HG02981 (cell line): ENCODE data around the gene INPP5J.

Source experiments
- ATAC-seq: cut with Tn5 transposase; IDR thresholded peaks from one replicate; pipeline ENCODE4 v1.9.1; 2021; ENCODE audit warnings: mild to moderate bottlenecking, moderate library complexity; ENCODE audit not compliant: unreplicated experiment

INPP5J gene

DNA sequence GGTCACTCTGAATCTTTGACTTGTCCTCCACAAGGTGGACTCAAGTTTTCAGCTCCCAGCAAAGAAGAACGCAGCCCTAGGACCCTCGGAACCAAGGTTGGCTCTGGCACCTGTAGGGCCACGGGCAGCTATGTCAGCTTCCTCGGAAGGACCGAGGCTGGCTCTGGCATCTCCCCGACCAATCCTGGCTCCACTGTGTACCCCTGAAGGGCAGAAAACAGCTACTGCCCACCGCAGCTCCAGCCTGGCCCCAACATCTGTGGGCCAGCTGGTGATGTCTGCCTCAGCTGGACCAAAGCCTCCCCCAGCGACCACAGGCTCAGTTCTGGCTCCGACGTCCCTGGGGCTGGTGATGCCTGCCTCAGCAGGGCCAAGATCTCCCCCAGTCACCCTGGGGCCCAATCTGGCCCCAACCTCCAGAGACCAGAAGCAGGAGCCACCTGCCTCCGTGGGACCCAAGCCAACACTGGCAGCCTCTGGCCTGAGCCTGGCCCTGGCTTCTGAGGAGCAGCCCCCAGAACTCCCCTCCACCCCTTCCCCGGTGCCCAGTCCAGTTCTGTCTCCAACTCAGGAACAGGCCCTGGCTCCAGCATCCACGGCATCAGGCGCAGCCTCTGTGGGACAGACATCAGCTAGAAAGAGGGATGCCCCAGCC is 2.2 kb downstream of the INPP5J start:
- no peak for ATAC-seq

DNA sequence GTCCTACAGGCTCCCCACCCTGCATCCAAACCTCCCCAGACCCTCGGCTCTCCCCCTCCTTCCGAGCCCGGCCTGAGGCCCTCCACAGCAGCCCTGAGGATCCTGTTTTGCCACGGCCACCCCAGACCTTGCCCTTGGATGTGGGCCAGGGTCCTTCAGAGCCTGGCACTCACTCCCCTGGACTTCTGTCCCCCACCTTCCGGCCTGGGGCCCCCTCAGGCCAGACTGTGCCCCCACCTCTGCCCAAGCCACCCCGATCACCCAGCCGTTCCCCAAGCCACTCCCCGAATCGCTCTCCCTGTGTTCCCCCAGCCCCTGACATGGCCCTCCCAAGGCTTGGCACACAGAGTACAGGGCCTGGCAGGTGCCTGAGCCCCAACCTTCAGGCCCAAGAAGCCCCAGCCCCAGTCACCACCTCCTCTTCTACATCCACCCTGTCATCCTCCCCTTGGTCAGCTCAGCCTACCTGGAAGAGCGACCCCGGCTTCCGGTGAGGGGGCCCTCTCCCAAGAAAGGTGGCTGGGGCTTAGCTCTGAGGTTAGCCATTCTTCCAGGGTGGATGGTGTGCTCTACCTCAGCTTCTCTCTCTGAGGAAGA is 2.9 kb downstream of the INPP5J start:
- ATAC-seq = no peak

DNA sequence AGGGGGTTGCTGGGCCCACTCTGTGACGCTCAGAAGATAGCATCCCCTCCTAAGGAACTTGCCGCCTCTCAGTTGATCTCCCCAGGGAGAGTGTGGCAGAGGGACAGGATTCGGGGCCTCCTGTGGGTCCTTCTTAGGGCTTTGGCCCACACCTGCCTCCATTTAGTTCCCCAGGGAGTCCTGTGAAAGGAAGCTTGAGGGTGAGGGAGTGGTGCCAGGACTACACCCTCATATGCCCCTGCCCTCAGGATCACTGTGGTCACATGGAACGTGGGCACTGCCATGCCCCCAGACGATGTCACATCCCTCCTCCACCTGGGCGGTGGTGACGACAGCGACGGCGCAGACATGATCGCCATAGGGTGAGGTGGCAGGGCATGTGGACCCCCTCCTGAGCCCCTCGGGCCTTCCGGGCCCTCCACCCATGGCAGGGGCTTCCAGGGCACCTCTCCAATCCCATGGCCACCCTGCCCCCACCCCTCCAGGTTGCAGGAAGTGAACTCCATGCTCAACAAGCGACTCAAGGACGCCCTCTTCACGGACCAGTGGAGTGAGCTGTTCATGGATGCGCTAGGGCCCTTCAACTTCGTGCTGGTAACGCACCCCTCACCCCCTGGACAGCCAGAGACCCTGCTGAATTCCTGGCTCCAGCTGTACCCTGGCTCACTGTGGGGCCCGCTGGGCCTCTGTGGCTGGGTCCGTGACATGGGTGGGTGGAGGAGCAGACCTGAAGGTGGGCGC is 3.5 kb downstream of the INPP5J start:
- ATAC-seq = no peak

DNA sequence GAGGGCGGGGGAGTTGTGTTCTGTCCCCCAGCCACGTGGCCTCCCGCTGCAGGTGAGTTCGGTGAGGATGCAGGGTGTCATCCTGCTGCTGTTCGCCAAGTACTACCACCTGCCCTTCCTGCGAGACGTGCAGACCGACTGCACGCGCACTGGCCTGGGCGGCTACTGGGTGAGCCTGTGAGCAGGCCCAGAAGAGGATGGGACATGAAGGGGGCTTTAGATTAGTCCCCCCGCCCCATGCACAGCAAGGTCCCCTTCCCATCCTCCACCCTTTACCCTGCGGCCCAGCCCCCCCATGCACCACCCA is 4.1 kb downstream of the INPP5J start:
- no peak for ATAC-seq

DNA sequence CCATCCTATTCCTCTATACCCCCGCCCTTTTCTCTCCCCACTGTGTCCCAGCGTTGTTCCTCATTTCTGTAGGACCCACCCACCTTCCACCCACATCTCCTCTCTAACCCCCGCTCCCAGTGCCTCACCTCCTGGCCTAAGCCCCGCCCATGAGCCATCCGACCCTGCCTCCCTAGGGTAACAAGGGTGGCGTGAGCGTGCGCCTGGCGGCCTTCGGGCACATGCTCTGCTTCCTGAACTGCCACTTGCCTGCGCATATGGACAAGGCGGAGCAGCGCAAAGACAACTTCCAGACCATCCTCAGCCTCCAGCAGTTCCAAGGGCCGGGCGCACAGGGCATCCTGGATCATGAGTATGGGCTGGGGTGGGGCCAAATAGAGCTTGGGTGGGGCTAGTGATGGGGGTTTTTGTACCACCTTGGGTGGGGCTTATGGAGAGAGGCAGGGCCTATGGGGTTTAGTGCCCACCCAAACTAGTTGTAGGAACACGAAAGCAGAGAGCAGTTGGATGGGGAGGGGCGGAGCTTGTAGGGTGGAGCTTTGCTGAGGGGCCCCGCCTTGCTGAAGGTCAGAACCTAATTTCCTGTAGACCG is 4.5 kb downstream of the INPP5J start:
- no peak for ATAC-seq

DNA sequence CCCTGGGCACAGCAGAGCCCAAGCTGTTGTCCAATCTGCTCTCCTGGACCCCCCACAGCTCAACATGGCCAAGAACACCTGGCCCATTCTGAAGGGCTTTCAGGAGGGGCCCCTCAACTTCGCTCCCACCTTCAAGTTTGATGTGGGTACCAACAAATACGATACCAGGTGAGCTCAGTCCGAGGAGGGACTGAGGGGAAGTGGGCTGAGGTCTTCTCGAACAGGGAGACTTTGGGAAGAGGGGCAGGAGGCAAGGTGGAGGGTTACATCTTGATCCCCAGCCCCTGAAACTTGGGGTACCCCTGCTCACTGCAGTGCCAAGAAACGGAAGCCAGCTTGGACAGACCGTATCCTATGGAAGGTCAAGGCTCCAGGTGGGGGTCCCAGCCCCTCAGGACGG is 5.4 kb downstream of the INPP5J start:
- ATAC-seq = no peak

DNA sequence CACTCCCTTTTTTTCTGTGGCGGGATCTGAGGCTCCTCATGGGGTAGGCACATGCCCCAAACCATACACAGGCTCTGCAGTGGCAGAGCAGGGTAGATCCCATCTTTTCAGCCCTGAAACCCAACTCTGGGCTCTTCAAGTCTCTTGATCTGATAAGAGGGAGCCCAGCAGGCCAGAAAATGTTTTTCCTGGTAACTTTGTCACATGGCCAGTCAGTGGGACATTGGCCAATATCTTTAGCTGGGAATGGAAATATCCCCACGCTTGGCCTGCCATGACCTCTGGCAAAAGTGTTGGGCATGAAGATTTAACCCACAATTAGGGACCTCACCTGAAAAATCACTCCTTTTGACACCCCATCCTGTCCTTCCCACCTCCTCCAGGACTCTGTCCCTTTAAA is 8.1 kb downstream of the INPP5J start:
- ATAC-seq = no peak

DNA sequence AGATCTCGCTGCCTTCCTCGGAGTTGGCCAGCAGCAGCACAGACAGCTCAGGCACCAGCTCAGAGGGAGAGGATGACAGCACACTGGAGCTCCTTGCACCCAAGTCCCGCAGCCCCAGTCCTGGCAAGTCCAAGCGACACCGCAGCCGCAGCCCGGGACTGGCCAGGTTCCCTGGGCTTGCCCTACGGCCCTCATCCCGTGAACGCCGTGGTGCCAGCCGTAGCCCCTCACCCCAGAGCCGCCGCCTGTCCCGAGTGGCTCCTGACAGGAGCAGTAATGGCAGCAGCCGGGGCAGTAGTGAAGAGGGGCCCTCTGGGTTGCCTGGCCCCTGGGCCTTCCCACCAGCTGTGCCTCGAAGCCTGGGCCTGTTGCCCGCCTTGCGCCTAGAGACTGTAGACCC is 11.1 kb downstream of the INPP5J start:
- no peak for ATAC-seq

DNA sequence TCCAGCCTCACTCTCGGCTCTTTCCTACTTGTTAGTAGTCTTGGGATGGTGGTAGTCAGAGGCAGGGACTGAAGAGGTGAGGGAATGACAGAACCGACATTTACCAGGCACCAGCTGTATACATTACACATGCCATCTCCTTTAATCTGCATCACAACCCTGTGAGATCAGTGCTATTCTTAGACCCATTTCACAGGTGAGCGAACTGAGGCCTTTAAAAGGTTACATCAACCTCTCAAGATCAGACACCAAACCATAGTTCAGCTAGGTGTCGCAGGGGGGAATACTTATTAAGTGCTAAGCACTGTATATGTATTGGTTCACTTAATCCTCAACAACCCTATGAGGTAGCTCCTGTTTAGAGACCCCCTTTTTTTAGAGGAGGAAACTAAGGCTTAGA is 11.9 kb downstream of the INPP5J start:
- ATAC-seq = no peak

DNA sequence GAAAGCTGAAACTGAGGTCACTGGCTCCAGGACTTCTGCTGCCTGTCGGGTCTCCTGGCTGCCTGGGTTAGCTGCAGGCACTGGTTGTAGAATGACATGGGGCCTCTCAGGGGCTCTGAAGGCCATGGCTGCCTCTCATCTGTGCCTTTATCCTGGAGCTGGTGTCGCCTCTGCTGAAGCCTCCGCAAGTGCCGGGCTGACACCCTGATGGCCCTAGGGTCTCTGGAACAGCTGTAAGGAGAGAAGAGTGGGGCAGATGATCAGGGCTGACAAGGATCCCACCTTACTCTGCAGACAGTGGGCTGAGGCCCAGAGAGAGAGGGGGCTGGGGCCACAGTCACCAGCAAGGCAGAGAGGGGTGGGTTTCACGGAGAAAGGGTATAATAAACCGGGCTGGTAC is 12.9 kb downstream of the INPP5J start:
- no peak for ATAC-seq

DNA sequence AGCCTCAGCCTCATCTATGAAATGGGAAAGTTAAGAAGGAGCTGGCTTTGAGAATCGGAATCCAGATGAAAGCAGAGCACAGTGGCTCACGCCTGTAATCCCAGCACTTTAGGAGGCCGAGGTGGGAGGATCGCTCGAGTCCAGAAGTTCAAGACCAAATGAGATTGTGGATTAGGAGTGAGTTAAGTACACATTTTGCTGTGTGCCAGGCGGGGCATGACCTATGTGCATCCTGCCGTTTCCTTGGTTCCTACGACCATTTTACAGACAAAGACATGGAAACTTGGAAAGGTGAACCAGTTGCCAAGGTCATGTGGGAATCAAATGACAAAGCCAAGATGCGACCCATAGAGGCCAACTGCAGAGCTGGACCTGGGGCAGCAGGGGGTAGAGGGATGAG is 13.4 kb downstream of the INPP5J start:
- no peak for ATAC-seq

DNA sequence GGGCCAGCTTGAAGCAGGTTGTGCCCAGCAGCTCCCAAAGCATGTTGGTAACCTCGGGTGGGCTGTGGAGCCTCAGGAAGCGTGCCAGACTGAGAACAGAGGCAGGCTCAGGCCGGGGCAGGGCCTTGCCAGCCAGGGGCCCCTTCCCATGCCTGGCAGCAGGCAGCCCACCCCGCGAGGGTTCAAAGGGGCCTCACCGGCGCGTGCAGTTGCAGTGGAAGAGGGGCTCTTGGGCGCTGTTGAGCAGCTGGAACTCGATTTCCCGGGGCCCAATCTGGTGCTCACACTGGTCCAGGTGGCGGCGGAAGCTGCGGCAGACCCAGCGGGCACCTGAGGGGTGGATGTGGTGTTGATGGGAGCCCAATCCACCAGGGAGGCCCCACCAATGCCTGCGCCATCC is 13.9 kb downstream of the INPP5J start:
- ATAC-seq = no peak

DNA sequence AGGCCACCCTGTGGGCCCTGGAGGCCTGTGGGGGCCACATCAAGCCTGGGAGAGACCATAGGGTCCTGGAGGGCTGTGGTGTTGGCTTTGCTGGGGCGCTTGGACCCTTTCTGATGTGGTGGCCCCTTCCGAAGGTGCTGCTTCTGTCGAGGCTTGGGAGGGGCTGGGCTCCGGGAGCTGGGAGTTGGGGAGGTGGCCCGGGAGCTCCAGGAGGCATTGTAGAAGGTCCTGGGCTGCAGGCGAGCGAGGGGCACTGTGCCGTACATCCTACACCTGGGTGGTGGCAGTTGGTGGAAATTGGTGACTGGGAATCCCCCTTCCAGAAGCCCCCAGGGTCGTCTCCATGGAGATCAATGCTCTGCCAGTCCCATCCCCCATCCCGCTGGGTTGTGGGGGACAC is 15.0 kb downstream of the INPP5J start:
- ATAC-seq = no peak

DNA sequence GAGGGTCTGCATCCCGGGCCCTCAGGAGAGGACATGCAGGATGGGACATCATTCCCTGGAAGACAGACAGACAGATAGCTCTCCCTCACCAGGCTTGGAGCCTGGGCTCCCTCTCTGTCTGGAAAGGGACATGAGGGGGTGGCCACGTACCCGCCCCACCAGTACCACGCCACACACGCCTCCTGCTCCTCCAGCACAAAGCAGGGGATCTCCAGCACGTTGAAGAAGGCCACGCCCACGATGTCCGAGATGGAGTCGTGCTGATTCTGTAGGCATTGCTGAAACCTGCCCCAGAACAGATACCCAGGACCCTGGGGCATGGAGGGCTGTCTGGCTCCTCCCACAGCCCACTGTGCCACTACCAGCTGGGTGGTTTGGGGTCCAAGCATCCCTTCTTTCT is 15.4 kb downstream of the INPP5J start:
- ATAC-seq = no peak

DNA sequence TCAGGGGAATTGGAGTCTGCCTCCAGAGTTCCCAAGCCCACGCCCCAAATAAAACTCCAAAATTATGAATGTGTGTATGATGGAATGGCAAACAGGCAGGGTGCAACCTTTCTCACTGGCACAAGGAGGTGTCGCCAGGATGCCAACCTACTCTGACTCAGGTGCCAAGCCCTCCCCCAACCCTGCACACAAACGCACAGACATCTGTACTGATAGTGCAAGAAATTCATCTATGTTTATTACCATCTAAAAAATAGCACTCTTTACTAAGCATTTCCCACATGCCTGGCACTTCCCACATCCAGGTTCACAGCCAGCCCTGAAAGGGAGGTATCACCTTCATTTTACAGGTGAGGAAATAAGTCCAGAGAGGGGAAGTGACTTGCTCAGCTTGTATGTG is 16.3 kb downstream of the INPP5J start:
- ATAC-seq = no peak

DNA sequence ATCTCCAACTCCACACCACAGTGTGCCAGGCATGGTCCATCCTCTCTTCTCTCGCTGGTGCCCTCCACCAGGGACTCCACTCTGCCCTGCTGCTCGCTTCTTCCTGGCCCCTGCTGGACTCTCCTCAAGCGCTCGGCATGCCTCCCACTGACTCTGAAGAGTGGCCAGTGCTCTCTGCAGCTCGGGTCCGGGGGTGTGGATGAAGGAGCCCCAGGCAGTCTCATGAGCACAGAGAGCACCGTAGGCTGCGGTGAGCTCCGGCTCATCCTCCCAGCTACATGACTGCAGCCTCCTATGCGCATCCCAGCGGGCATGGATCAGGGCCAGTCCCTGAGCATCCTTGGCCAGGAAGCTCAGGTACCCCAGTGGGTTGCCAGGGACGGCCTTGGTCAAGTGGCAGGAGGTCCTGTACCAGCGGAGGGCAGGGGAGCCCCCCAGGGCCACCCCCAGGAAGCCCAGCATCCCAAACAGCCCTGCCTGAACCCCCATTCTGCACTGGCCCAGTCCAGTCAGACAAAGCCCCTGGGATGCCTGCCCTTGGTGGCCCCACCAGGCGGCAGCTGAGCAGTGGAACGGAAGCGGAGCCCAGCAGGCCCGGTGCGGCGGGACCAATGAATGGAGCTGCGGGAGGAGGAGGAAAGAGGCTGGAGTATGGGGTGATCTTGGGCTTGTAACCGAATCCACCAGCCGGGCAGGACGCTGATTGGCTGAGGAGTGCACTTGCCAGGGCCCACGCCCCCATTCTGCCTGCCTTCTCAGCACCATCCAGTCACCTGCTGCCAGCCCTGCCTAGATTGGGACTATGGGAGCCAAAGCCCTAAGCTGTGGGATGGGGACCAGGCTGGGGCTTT is 17.3 kb downstream of the INPP5J start, which contains the start of gene PLA2G3:
Gene PLA2G3 (minus strand): TSS at position 643 of the 851 bp plus-strand sequence. CDS start 154 bp downstream, at position 489.
- no peak for ATAC-seq

DNA sequence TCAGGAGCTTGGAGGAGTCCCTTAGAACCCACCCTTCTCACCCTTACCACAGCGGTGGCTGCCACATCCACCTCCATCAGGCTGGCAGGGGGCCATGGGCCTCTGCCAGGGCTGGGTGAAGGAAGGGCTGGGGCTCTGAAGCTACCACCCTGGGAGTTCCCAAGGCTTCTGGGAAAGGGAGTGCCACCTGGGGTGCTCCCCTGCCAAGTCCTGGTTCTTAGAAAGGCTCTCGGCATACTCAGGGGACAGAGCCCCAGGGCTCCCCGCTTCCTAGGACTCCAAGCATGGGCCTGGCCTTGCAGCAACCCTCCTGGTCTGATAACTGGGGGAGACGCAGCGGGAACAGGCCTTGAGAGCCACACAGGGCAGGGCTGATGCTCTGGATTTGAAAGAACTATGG is 18.0 kb downstream of the INPP5J start:
- no peak for ATAC-seq

DNA sequence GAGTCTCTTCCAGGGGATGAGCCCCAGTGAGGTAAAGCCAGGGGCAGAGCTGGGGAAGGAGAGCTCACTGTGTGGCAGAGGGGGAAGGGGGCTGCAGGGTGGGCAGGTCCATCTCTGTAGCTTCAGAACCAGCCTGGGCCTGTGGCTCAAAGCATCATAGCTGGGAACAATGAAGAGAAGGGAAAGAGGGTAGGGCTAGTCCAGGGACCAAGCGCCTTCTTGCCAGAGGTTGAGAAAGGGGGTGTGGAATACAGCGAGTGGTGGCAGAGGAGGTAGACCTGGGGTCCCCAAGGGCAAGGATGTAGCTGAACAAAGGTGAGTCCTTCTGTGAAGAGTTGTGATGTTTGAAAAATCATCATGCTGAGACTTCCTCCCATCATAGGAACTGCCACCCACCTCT is 18.8 kb downstream of the INPP5J start:
- ATAC-seq = no peak

DNA sequence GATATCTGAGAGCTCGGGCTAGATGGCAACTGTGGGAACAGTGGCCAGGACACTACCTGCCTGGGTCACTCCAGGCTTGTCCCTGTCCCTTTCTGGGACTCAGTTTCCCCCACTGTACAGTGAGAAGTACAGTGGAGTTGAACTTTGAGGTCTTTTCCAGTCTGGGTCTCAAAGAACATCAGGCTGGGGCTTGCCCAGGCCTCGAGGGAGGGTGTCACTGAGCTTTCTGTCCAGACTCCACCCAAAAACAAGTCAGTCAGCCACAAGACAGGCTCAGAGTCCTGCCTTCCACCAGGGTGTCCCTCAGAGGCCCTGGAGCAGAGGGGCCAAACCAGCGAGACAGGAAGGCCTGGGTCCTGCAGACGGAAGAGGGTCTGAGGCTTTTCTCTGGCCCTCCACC is 19.5 kb downstream of the INPP5J start:
- ATAC-seq = no peak

DNA sequence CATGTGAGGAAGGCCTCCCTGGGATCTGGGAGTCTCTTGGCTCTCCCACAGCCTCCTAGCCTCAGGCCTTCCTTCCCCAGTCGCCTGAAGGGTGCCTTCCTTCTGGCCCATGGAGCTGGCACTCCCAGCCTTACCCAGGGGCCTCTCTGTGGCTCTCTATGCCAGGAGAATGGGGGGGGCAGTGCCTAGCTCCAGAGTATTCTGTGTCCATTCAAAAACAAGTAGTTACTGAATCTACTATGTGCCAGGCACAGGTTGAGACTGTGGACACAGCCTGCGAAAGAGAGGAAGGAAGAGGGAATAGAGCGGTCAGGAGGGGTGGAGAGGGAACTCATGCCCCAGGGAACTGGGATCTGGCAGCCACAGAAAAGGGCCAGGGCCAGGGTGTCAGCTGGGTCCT is 20.3 kb downstream of the INPP5J start:
- ATAC-seq = no peak

DNA sequence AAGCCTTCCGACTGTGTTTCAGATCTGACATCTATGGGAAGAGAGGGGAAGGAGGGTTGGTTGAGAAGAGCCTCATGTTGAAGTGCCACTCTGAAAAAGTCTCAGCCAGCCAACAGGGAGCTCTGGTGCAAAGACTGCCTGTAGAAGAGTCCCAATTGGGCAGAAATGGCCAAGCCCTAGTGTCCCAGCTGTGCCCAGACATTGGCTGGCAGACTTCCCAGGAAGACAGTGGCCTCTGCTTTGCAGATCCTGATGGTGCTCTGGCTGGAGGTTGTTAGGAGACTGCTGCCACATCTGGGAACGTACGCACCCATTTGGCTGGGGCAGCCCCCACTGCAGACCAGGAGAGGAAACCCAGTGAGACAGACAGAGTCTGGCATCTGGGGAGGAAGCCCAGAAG is 20.8 kb downstream of the INPP5J start:
- ATAC-seq = no peak
